ENCODE results near the gene MAPK10. TPM values are rescaled to one million over a fixed set of nuclear protein-coding genes. Genes with fewer than 3 reads are reported as not detected.

Gene MAPK10
- total and polyA plus RNA-seq, 2 of the 8 experiments (the other 6 are each of a cell fraction or from before 2014, with no cell fraction given) = 2.5 to 3.1 TPM

DNA sequence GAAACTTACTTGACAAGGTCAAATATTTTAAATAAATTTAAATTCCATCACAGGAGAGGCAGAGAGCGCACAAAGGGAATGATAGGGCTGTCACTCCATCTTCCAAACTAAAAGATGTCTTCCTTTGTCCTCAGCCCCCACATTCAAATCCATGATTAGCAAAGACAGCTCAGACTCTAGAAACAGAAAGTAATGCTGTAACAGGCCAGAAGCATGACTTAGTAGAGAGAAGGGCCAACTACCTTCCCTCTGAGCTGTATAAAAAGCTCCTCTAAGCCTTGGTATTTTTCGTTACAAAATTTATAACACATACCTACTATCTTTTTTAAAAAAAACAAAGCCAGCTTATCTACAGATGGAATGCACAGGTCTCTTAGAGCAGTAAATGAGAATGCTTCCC, 207.4 kb downstream of the MAPK10 start (continued):
- TF ChIP-seq PHF8 (conservative IDR thresholded peaks at IDR 0.05; ENCODE audit: low read depth, low read length) (no peak), CBX8 (IDR thresholded peaks at IDR 0.05; ENCODE audit: borderline replicate concordance, low read depth, low read length) (no peak), RNF2 (IDR thresholded peaks at IDR 0.05; ENCODE audit: borderline replicate concordance, low read depth, low read length, missing control alignments, poor library complexity, severe bottlenecking) (no peak), CTBP2 (IDR thresholded peaks at IDR 0.05; ENCODE audit: borderline replicate concordance, insufficient read depth, insufficient read length, low read length) (no peak), CTCF (IDR thresholded peaks at IDR 0.05; ENCODE audit: control extremely low read depth in 1 of 3, insufficient read depth in 1 of 3, low read depth in 1 of 3, low read length in 3 of 3) (no peak), SAP30 (IDR thresholded peaks at IDR 0.05; ENCODE audit: insufficient read depth, insufficient replicate concordance, low read length) (no peak)
- TF ChIP-seq, protein P1, sequence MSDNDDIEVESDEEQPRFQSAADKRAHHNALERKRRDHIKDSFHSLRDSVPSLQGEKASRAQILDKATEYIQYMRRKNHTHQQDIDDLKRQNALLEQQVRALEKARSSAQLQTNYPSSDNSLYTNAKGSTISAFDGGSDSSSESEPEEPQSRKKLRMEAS (IDR thresholded peaks at IDR 0.05) = no peak
- TF ChIP-seq, protein P2, sequence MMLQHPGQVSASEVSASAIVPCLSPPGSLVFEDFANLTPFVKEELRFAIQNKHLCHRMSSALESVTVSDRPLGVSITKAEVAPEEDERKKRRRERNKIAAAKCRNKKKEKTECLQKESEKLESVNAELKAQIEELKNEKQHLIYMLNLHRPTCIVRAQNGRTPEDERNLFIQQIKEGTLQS (IDR thresholded peaks at IDR 0.05; ENCODE audit: insufficient read depth, low read depth, low read length) = no peak
